Endothelial cell of umbilical vein (primary cell): ENCODE data around the gene ZFPM1. TPM values are rescaled to one million over a fixed set of nuclear protein-coding genes. Genes with fewer than 3 reads are reported as not detected.

ENCODE experiments used
- BruUV-seq: library from RNA; stranded (reverse); fragments of 400-500 nt; replicated peaks from 2 replicates; lab custom pipeline; 2021; lab: Mats Ljungman, UMichigan
- CTCF ChIA-PET: fragments of 300-600, 350-600 bp; sonication (Branson Sonifier 250); formaldehyde crosslinking; loops from one replicate; lab custom pipeline; 2021; ENCODE audit warnings: antibody characterized with exemption, inconsistent platforms; lab: Charles Lee
- POLR2A ChIA-PET: fragments of 300-600, 350-600 bp; sonication (Branson Sonifier 250); formaldehyde crosslinking; loops from one replicate; lab custom pipeline; 2021; ENCODE audit warnings: antibody characterized with exemption, inconsistent platforms; lab: Charles Lee
- DNase-seq: peaks from one replicate; pipeline ENCODE4 v3.0.0-alpha.2; 2011; ENCODE audit warnings: low read depth, low spot score
- FAIRE-seq: peaks from 2 replicates; lab custom pipeline; 2011; peaks lifted over from hg19 to GRCh38; lab: Jason Lieb, UNC
- H2AFZ ChIP-seq: 2 replicates; pipeline ENCODE4 v1.6.0; 2012; ENCODE audit warnings: low read depth, low read length, control low read depth, inconsistent platforms
- H3K27ac ChIP-seq: 2 replicates; pipeline ENCODE4 v1.5.1; 2011; ENCODE audit warnings: low read depth, mild to moderate bottlenecking, control low read depth, low read length, moderate library complexity; ENCODE audit not compliant: insufficient read depth
- H3K27me3 ChIP-seq, 2 experiments: 2 replicates each; pipeline versions ENCODE4 v1.6.0 to v1.6.1; 2011; ENCODE audit warnings: low read length in 2 of 2, mixed read lengths in 1 of 2; ENCODE audit not compliant: control insufficient read depth in 2 of 2, insufficient read depth in 2 of 2
- H3K36me3 ChIP-seq, 2 experiments: 2 replicates in 1 of 2; 3 replicates in 1 of 2; pipeline ENCODE4 v1.5.1; 2011; ENCODE audit warnings: low read length in 2 of 2, mild to moderate bottlenecking in 1 of 2, moderate library complexity in 1 of 2; ENCODE audit not compliant: control insufficient read depth in 2 of 2, insufficient read depth in 2 of 2; ENCODE audit errors: extremely low read depth in 1 of 2
- H3K4me1 ChIP-seq: 3 replicates; pipeline ENCODE4 v1.5.1; 2011; ENCODE audit warnings: mild to moderate bottlenecking, low read length; ENCODE audit not compliant: control insufficient read depth, insufficient read depth; ENCODE audit errors: extremely low read depth
- H3K4me2 ChIP-seq: 2 replicates; pipeline ENCODE4 v1.6.1; 2011; ENCODE audit warnings: low read length, control low read depth, mixed read lengths; ENCODE audit not compliant: insufficient read depth
- H3K4me3 ChIP-seq, 3 experiments: fragments of 200-600 bp in 1 of 3; sonication (generic), shearing (Covaris generic) in 1 of 3; replicated peaks in 1 of 3; 2 replicates each; pipeline ENCODE4 v1.5.1; 2011 to 2016; ENCODE audit warnings: control low read depth in 3 of 3, low read length in 3 of 3, mild to moderate bottlenecking in 2 of 3, inconsistent platforms in 1 of 3, low read depth in 1 of 3, moderate library complexity in 1 of 3; ENCODE audit not compliant: insufficient read depth in 1 of 3
- H3K79me2 ChIP-seq: 2 replicates; pipeline ENCODE4 v1.6.0; 2012; ENCODE audit warnings: low read length, inconsistent platforms; ENCODE audit not compliant: control insufficient read depth, insufficient read depth
- H3K9ac ChIP-seq: replicated peaks from 2 replicates; pipeline ENCODE3; 2011; ENCODE audit warnings: low read length, control low read depth; ENCODE audit not compliant: insufficient read depth; ENCODE audit errors: extremely low read depth
- H3K9me1 ChIP-seq: replicated peaks from 3 replicates; pipeline ENCODE4 v1.6.0; 2011; ENCODE audit warnings: mild to moderate bottlenecking, low read length; ENCODE audit not compliant: control insufficient read depth, insufficient read depth; ENCODE audit errors: extremely low read depth
- H3K9me3 ChIP-seq: replicated peaks from 2 replicates; pipeline ENCODE4 v1.5.1; 2012; ENCODE audit warnings: low read length, inconsistent platforms; ENCODE audit not compliant: control insufficient read depth, insufficient read depth
- H4K20me1 ChIP-seq: replicated peaks from 2 replicates; pipeline ENCODE3; 2011; ENCODE audit warnings: mild to moderate bottlenecking, low read length; ENCODE audit not compliant: control insufficient read depth, insufficient read depth; ENCODE audit errors: extremely low read depth
- EZH2 ChIP-seq: IDR thresholded peaks from 2 replicates; pipeline ENCODE4 v1.6.1; 2012; ENCODE audit warnings: borderline replicate concordance, low read depth, mild to moderate bottlenecking, moderate library complexity, low read length, inconsistent platforms; ENCODE audit not compliant: severe bottlenecking
- FOS ChIP-seq: IDR thresholded peaks from 2 replicates; pipeline ENCODE4 v1.6.1; 2011; ENCODE audit warnings: mild to moderate bottlenecking, low read length, moderate library complexity, borderline replicate concordance; ENCODE audit not compliant: insufficient read depth
- GATA2 ChIP-seq: IDR thresholded peaks from 2 replicates; pipeline ENCODE4 v1.7.0; 2011; ENCODE audit warnings: low read depth, mild to moderate bottlenecking, moderate library complexity, mixed read lengths, low read length; ENCODE audit not compliant: insufficient read length, insufficient read depth
- JUN ChIP-seq: IDR thresholded peaks from 2 replicates; pipeline ENCODE4 v1.6.1; 2011; ENCODE audit warnings: borderline replicate concordance, low read depth; ENCODE audit not compliant: insufficient read length, insufficient read depth
- MYC ChIP-seq: IDR thresholded peaks from one replicate; pipeline ENCODE4 v1.6.1; 2011; ENCODE audit warnings: mild to moderate bottlenecking, low read depth, low read length
- POLR2A ChIP-seq: IDR thresholded peaks from 2 replicates; pipeline ENCODE4 v1.6.1; 2012; ENCODE audit warnings: low read depth, mild to moderate bottlenecking, control low read depth, low read length
- POLR2AphosphoS5 ChIP-seq: IDR thresholded peaks from 2 replicates; pipeline ENCODE4 v1.6.1; 2012; ENCODE audit warnings: low read depth, mild to moderate bottlenecking, control low read depth, low read length, moderate library complexity; ENCODE audit not compliant: insufficient read depth
- dilution Hi-C: fragments of 300-500 bp; cut with MboI; formaldehyde crosslinking; loops from one replicate; pipeline ENCODE4 v1.15.0; 2019; ENCODE audit warnings: low sequenced_read_pairs; ENCODE audit not compliant: extremely low pct_ligation_motif_present
- intact Hi-C: fragments of 100-400 bp; cut with micrococcal nuclease; formaldehyde crosslinking; loops from one replicate; pipeline ENCODE4 v1.10.0; 2022
- polyA plus RNA-seq, 4 experiments: library from polyadenylated mRNA; depleted of rRNA in 3 of 4; stranded (reverse) in 3 of 4; unstranded in 1 of 4; fragments of >200 nt; gene quantifications; 2 replicates each; pipeline versions ENCODE4 v1.2.1 to v1.2.3, GENCODE V29; 2011 to 2012; ENCODE audit warnings: missing spikeins in 1 of 4
- total RNA-seq: library from RNA; stranded (reverse); gene quantifications from 2 replicates; pipeline ENCODE4 v1.2.3, GENCODE V29; 2021
- TF ChIP-seq, protein P1 (sequence below): IDR thresholded peaks from 2 replicates; pipeline ENCODE4 v1.6.1; 2011; ENCODE audit not compliant: insufficient read depth, insufficient read length
- TF ChIP-seq, protein P2 (sequence below), 2 donors: IDR thresholded peaks; 1 replicate in 1 of 2; 2 replicates in 1 of 2; pipeline ENCODE4 v1.5.1; 2011; ENCODE audit warnings: low read length in 2 of 2, mild to moderate bottlenecking in 2 of 2, moderate library complexity in 2 of 2, control low read depth in 1 of 2, inconsistent platforms in 1 of 2, low read depth in 1 of 2; ENCODE audit not compliant: insufficient read depth in 1 of 2; ENCODE audit errors: extremely low read depth in 1 of 2

Gene ZFPM1
- total and polyA plus RNA-seq, 2 donors (not counting 3 experiments of a cell fraction or from before 2014, with no cell fraction given) = 0.37 to 7.5 TPM

DNA sequence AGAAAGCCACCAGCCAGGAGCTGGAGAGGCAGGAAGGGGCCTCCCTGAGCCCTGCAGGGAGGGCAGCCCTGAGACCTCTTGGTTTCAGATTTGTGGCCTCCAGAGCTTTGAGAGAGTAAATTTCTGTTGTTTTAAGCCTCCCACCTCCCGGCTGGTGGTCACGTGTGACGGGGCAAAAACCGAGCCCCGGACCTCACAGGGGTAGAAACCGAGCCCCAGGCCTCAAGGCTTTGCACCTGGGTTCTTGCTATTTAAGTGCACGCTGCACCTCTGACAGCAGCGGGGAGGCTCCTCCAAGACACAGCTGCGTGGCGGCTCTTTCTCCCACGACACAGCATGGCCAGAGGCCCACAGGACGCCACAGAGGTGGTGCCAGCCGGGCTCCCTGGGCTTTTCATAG, 99.7 kb downstream of the ZFPM1 start:
- no TSS peak for BruUV-seq
- no peaks in the 10 kb centered on the region for H3K36me3 ChIP-seq
- no peak overlapping the region for H3K9ac ChIP-seq
- dilution Hi-C loops (no loop called here), intact Hi-C loops (no loop called here)
- H3K27ac ChIP-seq = no peak overlapping the region
- DNase-seq = no peak
- POLR2A ChIA-PET = no interaction called here
- no peak overlapping the region for H2AFZ ChIP-seq
- no peaks in the 10 kb centered on the region for H3K4me1 ChIP-seq
- H3K27me3 ChIP-seq = peaks cover 0 to 6% of the 10 kb centered on the region in 2 experiments
- no peaks in the 10 kb centered on the region for H4K20me1 ChIP-seq
- H3K79me2 ChIP-seq = no peaks in the 10 kb centered on the region
- H3K9me1 ChIP-seq = no peaks in the 10 kb centered on the region
- CTCF ChIA-PET = interaction anchor here (0.7 to 1.8 kb wide), 3 partner anchors 8 to 115 kb away, joined by 3 to 8 read pairs (median 3); no protein-coding TSS in a partner anchor
- TF ChIP-seq POLR2A (no peak), POLR2AphosphoS5 (no peak), GATA2 (no peak), JUN (no peak), FOS (no peak), EZH2 (no peak), MYC (no peak)
- TF ChIP-seq, protein P1, sequence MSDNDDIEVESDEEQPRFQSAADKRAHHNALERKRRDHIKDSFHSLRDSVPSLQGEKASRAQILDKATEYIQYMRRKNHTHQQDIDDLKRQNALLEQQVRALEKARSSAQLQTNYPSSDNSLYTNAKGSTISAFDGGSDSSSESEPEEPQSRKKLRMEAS = no peak
- TF ChIP-seq, protein P2, sequence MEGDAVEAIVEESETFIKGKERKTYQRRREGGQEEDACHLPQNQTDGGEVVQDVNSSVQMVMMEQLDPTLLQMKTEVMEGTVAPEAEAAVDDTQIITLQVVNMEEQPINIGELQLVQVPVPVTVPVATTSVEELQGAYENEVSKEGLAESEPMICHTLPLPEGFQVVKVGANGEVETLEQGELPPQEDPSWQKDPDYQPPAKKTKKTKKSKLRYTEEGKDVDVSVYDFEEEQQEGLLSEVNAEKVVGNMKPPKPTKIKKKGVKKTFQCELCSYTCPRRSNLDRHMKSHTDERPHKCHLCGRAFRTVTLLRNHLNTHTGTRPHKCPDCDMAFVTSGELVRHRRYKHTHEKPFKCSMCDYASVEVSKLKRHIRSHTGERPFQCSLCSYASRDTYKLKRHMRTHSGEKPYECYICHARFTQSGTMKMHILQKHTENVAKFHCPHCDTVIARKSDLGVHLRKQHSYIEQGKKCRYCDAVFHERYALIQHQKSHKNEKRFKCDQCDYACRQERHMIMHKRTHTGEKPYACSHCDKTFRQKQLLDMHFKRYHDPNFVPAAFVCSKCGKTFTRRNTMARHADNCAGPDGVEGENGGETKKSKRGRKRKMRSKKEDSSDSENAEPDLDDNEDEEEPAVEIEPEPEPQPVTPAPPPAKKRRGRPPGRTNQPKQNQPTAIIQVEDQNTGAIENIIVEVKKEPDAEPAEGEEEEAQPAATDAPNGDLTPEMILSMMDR (IDR thresholded peaks at IDR 0.05; ENCODE audit: extremely low read depth in 1 of 2, insufficient read depth in 1 of 2, low read depth in 1 of 2, low read length in 2 of 2) = no peak
- H3K9me3 ChIP-seq = no peaks in the 10 kb centered on the region
- FAIRE-seq = no peak
- H3K4me2 ChIP-seq = no peak overlapping the region
- no peak overlapping the region for H3K4me3 ChIP-seq
